Calu3 (cell line): ENCODE data around the gene CGN. TPM values are rescaled to one million over a fixed set of nuclear protein-coding genes. Genes with fewer than 3 reads are reported as not detected.

Source experiments
- BruUV-seq: library from RNA; stranded (reverse); fragments of 400-500 nt; replicated peaks from 2 replicates; lab custom pipeline; 2021; lab: Mats Ljungman, UMichigan
- CTCF ChIA-PET: fragments of 300-600 bp; sonication (Branson Sonifier 250); formaldehyde crosslinking; loops from one replicate; lab custom pipeline; 2022; ENCODE audit warnings: antibody characterized with exemption; lab: Charles Lee
- DNase-seq: peaks from one replicate; pipeline ENCODE4 v3.0.0; 2022
- H3K27ac Mint-ChIP-seq: one replicate; pipeline ENCODE4 v1.8.0; 2022; ENCODE audit warnings: mixed read lengths; ENCODE audit not compliant: unreplicated experiment
- H3K27me3 Mint-ChIP-seq: one replicate; pipeline ENCODE4 v1.8.0; 2022; ENCODE audit warnings: mixed read lengths; ENCODE audit not compliant: unreplicated experiment
- H3K36me3 Mint-ChIP-seq: one replicate; pipeline ENCODE4 v1.8.0; 2022; ENCODE audit warnings: mild to moderate bottlenecking, moderate library complexity, mixed read lengths; ENCODE audit not compliant: insufficient read depth, unreplicated experiment
- H3K4me1 Mint-ChIP-seq: one replicate; pipeline ENCODE4 v1.8.0; 2022; ENCODE audit warnings: mild to moderate bottlenecking, low read depth, mixed read lengths; ENCODE audit not compliant: unreplicated experiment
- H3K4me3 Mint-ChIP-seq: one replicate; pipeline ENCODE4 v1.8.0; 2022; ENCODE audit warnings: mild to moderate bottlenecking, low read depth, moderate library complexity, mixed read lengths; ENCODE audit not compliant: unreplicated experiment
- H3K9me3 Mint-ChIP-seq: one replicate; pipeline ENCODE4 v1.8.0; 2022; ENCODE audit warnings: low read depth, mixed read lengths; ENCODE audit not compliant: unreplicated experiment
- CTCF ChIP-seq: fragments of 200-600 bp; IDR thresholded peaks from one replicate; pipeline ENCODE4 v1.8.0; 2022; ENCODE audit warnings: antibody characterized with exemption; ENCODE audit not compliant: unreplicated experiment
- intact Hi-C: fragments of 100-400 bp; cut with micrococcal nuclease; formaldehyde crosslinking; loops from one replicate; pipeline ENCODE4 v1.10.0; 2022; ENCODE audit not compliant: unreplicated experiment
- total RNA-seq: library from RNA; stranded (reverse); gene quantifications from 2 replicates; pipeline ENCODE4 v1.2.3, GENCODE V29; 2022

CGN gene
- total RNA-seq, 1 experiment from 2014 or later: 113 TPM

GRCh38 chr1:151539321-151540020 lies 28.3 kb downstream of the CGN start:
- TSS peak; percentile 76 for BruUV-seq

GRCh38 chr1:151540021-151540981 lies 29.1 kb downstream of the CGN start, which contains the start of gene TUFT1:
TUFT1 (plus strand) TSS chr1:151540309; CDS start chr1:151540367, 58 bp downstream.
- no peak for TF ChIP-seq CTCF

More at GRCh38 chr1:151539321-151540020, 28.3 kb downstream of the CGN start:
- intact Hi-C loops: loop anchor here (2.0 to 10.0 kb wide), 4 partner anchors 55 to 297 kb away; no protein-coding TSS in a partner anchor
- DNase-seq: peak; percentile 99
- H3K4me1 Mint-ChIP-seq: peaks cover 28% of the 10 kb centered on the region
- H3K27me3 Mint-ChIP-seq: no peaks in the 10 kb centered on the region
- H3K4me3 Mint-ChIP-seq: peak overlapping the region; percentile 86
- CTCF ChIA-PET: interaction anchor here (0.6 to 1.6 kb wide), 16 partner anchors 9 to 920 kb away, joined by 3 to 8 read pairs (median 4); partner anchors contain the start of genes PSMB4 and RIIAD1
- peak overlapping the region; percentile 92 for H3K27ac Mint-ChIP-seq
- peaks cover 85% of the 10 kb centered on the region for H3K36me3 Mint-ChIP-seq
- no peak for TF ChIP-seq CTCF
- H3K9me3 Mint-ChIP-seq: no peaks in the 10 kb centered on the region

GRCh38 chr1:151540982-151541377 lies 29.8 kb downstream of the CGN start:
- Mint-ChIP-seq H3K27me3 (no peaks in the 10 kb centered on the region), H3K4me3 (peak overlapping the region; percentile 86), H3K9me3 (no peaks in the 10 kb centered on the region), H3K27ac (peak overlapping the region; percentile 92), H3K36me3 (peaks cover 77% of the 10 kb centered on the region), H3K4me1 (peaks cover 35% of the 10 kb centered on the region)
- no peak for TF ChIP-seq CTCF
- TSS peak; percentile 29 for BruUV-seq
- peak; percentile 28 for DNase-seq
- intact Hi-C loops: loop anchor here (2.0 to 10.0 kb wide), 3 partner anchors 54 to 296 kb away; no protein-coding TSS in a partner anchor
- CTCF ChIA-PET: interaction anchor here (0.9 to 1.4 kb wide), 2 partner anchors 12 to 15 kb away, joined by 4 read pairs; no protein-coding TSS in a partner anchor

More at GRCh38 chr1:151540021-151540981, 29.1 kb downstream of the CGN start, which contains the start of gene TUFT1:
- DNase-seq: peak; percentile 98
- Mint-ChIP-seq H3K9me3 (no peaks in the 10 kb centered on the region), H3K36me3 (peaks cover 77% of the 10 kb centered on the region), H3K4me3 (peak within 1 kb of the TSS; percentile 86), H3K4me1 (peaks cover 28% of the 10 kb centered on the region), H3K27ac (peak within 1 kb of the TSS; percentile 92), H3K27me3 (no peaks in the 10 kb centered on the region)
- CTCF ChIA-PET: interaction anchor here (0.6 to 1.6 kb wide), 18 partner anchors 8 to 919 kb away, joined by 3 to 8 read pairs (median 4); partner anchors contain the start of genes PSMB4 and RIIAD1
- no TSS peak for BruUV-seq
- intact Hi-C loops: loop anchor here (2.0 to 10.0 kb wide), 3 partner anchors 54 to 296 kb away; no protein-coding TSS in a partner anchor

GRCh38 chr1:151541752-151542151 lies 30.6 kb downstream of the CGN start:
- intact Hi-C loops: loop anchor here (2.0 to 10.0 kb wide), 3 partner anchors 53 to 295 kb away; no protein-coding TSS in a partner anchor
- Mint-ChIP-seq H3K27ac (peak overlapping the region; percentile 92), H3K27me3 (no peaks in the 10 kb centered on the region), H3K36me3 (peaks cover 75% of the 10 kb centered on the region), H3K9me3 (no peaks in the 10 kb centered on the region), H3K4me1 (peaks cover 43% of the 10 kb centered on the region), H3K4me3 (peak overlapping the region; percentile 86)
- no TSS peak for BruUV-seq
- CTCF ChIA-PET: interaction anchor here (0.6 to 1.4 kb wide), 2 partner anchors 15 to 202 kb away, joined by 3 to 4 read pairs; no protein-coding TSS in a partner anchor
- DNase-seq: no peak
- no peak for TF ChIP-seq CTCF
